T-cell (primary cell): ENCODE data around the gene ESYT1. TPM values are rescaled to one million over a fixed set of nuclear protein-coding genes. Genes with fewer than 3 reads are reported as not detected.
A peak's percentile ranks its signal among the peaks of the same experiment; 100 is the strongest.

Source experiments
- ATAC-seq, 4 experiments: fragments of 200-7000 bp in 3 of 4; fragments of 150-1000 bp in 1 of 4; cut with Tn5 transposase; replicated peaks in 1 of 4; 1 replicate in 3 of 4; 2 replicates in 1 of 4; pipeline ENCODE4 v1.10.0; 2021; ENCODE audit warnings: moderate library complexity in 3 of 4, mild to moderate bottlenecking in 2 of 4, moderate number of reproducible peaks in 1 of 4
- CTCF ChIA-PET, 2 donors: fragments of 300-600 bp; sonication (Branson Sonifier 250); formaldehyde crosslinking; loops; one replicate each; lab custom pipeline; 2022; ENCODE audit warnings: antibody characterized with exemption in 2 of 2; lab: Charles Lee
- POLR2A ChIA-PET, 2 donors: fragments of 300-600 bp; sonication (Branson Sonifier 250); formaldehyde crosslinking; loops; one replicate each; lab custom pipeline; 2022; ENCODE audit warnings: antibody characterized with exemption in 2 of 2; lab: Charles Lee
- DNase-seq, 35 experiments: peaks; one replicate each; pipeline versions ENCODE4 v3.0.0 to v3.0.0-alpha.2; 2013 to 2023
- H3K27ac ChIP-seq: one replicate; pipeline ENCODE4 v1.5.1; 2013; ENCODE audit warnings: low read length
- H3K27me3 ChIP-seq, 2 experiments: replicated peaks in 1 of 2; 1 replicate in 1 of 2; 2 replicates in 1 of 2; pipeline versions ENCODE4 v1.6.1 to v1.7.0; 2013; ENCODE audit warnings: low read length in 1 of 2, mixed read lengths in 1 of 2; ENCODE audit not compliant: control insufficient read depth in 2 of 2, insufficient read depth in 2 of 2; ENCODE audit errors: extremely low read depth in 1 of 2
- H3K36me3 ChIP-seq, 2 donors: 1 replicate in 1 of 2; 2 replicates in 1 of 2; pipeline versions ENCODE4 v1.6.1 to v1.7.0; 2013; ENCODE audit warnings: low read length in 1 of 2; ENCODE audit not compliant: control insufficient read depth in 2 of 2, insufficient read depth in 1 of 2; ENCODE audit errors: extremely low read depth in 1 of 2
- H3K4me1 ChIP-seq, 2 experiments: 1 replicate in 1 of 2; 2 replicates in 1 of 2; pipeline versions ENCODE4 v1.6.1 to v1.7.0; 2013; ENCODE audit warnings: low read length in 2 of 2, mixed read lengths in 1 of 2; ENCODE audit not compliant: insufficient read depth in 2 of 2, control insufficient read depth in 1 of 2; ENCODE audit errors: extremely low read depth in 1 of 2
- H3K4me3 ChIP-seq, 2 donors: 1 replicate in 1 of 2; 2 replicates in 1 of 2; pipeline versions ENCODE4 v1.5.1 to v1.7.0; 2013; ENCODE audit warnings: mild to moderate bottlenecking in 2 of 2, low read length in 1 of 2, moderate library complexity in 1 of 2; ENCODE audit not compliant: control insufficient read depth in 1 of 2; ENCODE audit errors: extremely low read depth in 1 of 2
- H3K9me3 ChIP-seq: 2 replicates; pipeline ENCODE4 v1.7.0; 2013
- H3K27ac Mint-ChIP-seq, 2 donors: one replicate each; pipeline ENCODE4 v1.8.0; 2020 to 2021; ENCODE audit warnings: mild to moderate bottlenecking in 2 of 2, mixed read lengths in 2 of 2
- H3K27me3 Mint-ChIP-seq, 2 donors: one replicate each; pipeline ENCODE4 v1.8.0; 2021 to 2022; ENCODE audit warnings: mixed read lengths in 2 of 2
- H3K36me3 Mint-ChIP-seq: one replicate; pipeline ENCODE4 v1.8.0; 2021; ENCODE audit warnings: mixed read lengths
- H3K4me1 Mint-ChIP-seq, 3 donors: one replicate each; pipeline ENCODE4 v1.8.0; 2020 to 2022; ENCODE audit warnings: mixed read lengths in 3 of 3, mild to moderate bottlenecking in 1 of 3
- H3K4me3 Mint-ChIP-seq, 3 donors: one replicate each; pipeline ENCODE4 v1.8.0; 2020 to 2022; ENCODE audit warnings: mild to moderate bottlenecking in 3 of 3, mixed read lengths in 3 of 3, moderate library complexity in 3 of 3
- H3K9me3 Mint-ChIP-seq, 3 donors: one replicate each; pipeline ENCODE4 v1.8.0; 2020 to 2022; ENCODE audit warnings: mixed read lengths in 3 of 3
- WGBS: methylation state at CpG from one replicate; pipeline ENCODE4 v1.1.5; 2013; ENCODE audit warnings: missing lambda C conversion rate; ENCODE audit not compliant: insufficient coverage; 5-methylcytosine and 5-hydroxymethylcytosine counted together
- total RNA-seq, 35 experiments: library from RNA in 6 of 35; stranded (reverse) in 6 of 35; fragments of 120-200 nt in 1 of 35; gene quantifications; one replicate each; pipeline versions ENCODE4 v1.2.1 to v1.2.4 and lab custom pipeline; 2013 to 2026

The ESYT1 gene
- total RNA-seq, 5 donors from 2014 or later (not counting 1 experiment from before 2014, with no cell fraction given) = 181 to 298 (median 276) TPM

DNA sequence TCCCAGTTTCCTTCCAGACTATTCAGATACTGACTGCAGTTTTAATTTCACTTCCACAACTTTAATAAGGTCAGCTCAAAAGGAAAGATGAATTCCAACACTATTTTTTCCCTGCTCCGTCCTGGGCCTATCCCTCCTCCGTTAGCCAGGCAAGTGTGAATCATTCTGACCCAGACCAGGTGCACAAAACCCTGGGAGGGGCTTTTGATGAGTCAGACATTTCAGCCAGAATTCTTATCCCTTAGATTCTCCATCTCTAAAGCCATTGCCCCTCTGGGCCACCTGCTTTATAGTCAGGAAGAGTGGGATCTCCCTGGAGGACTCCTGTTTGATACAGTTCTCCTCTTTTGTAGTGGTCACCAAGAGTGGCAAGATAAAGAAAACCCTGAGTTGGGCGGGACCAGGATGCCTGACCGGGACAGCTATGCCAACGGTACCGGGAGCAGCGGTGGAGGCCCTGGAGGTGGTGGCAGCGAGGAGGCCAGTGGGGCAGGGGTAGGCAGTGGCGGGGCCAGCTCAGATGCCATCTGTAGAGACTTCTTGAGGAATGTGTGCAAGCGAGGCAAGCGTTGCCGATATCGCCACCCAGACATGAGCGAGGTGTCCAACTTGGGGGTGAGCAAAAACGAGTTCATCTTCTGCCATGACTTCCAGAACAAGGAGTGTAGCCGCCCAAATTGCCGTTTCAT, 7.8 kb upstream of the ESYT1 start:
- POLR2A ChIA-PET = interaction anchor here in 1 of 2 donors (3.5 kb wide), 1 partner anchor 7 kb away, joined by 33 read pairs; the partner anchor contains the start of gene ESYT1
- Histone ChIP-seq H3K4me3 (no peak overlapping the region), H3K27ac (no peak overlapping the region), H3K36me3 (peaks cover 7 to 23% of the 10 kb centered on the region in 2 donors), H3K9me3 (no peaks in the 10 kb centered on the region), H3K27me3 (no peaks in the 10 kb centered on the region), H3K4me1 (peaks cover 12 to 31% of the 10 kb centered on the region in 2 experiments)
- Mint-ChIP-seq H3K4me3 (no peak overlapping the region), H3K9me3 (no peaks in the 10 kb centered on the region), H3K27ac (no peak overlapping the region), H3K36me3 (peaks cover 22% of the 10 kb centered on the region), H3K4me1 (peaks cover 44 to 50% (median 47%) of the 10 kb centered on the region in 3 donors), H3K27me3 (no peaks in the 10 kb centered on the region)
- CTCF ChIA-PET = interaction anchor here (0.5 to 4.4 kb wide), 11 partner anchors 7 to 240 kb away, joined by 3 to 65 read pairs (median 3); partner anchors contain the start of genes SMARCC2 (in 2 of the 2), ANKRD52 (in 1 of the 2), ESYT1 (in 1 of the 2) and RNF41 (in 1 of the 2)
- 99% methylated on average over 14 of the region's 17 CpGs for WGBS
- ATAC-seq (no peak), DNase-seq (no peak)

DNA sequence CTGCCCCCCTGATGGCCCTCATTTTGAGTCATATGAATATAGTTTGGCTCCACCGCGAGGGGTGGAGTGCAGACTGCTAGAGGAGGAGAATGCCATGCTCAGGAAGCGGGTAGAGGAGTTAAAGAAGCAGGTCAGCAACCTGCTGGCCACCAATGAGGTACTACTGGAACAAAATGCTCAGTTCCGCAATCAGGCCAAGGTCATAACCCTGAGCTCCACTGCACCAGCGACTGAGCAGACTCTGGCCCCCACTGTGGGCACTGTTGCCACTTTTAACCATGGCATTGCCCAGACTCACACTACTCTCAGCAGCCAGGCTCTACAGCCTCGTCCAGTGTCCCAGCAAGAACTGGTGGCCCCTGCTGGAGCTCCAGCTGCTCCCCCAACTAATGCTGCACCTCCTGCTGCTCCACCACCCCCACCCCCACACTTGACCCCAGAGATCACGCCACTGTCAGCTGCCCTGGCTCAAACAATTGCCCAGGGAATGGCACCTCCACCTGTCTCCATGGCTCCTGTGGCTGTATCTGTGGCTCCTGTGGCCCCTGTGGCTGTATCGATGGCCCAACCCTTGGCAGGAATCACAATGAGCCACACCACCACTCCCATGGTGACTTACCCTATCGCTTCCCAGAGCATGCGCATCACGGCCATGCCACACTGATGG, 6.7 kb upstream of the ESYT1 start:
- ChIA-PET CTCF (interaction anchor here in 1 of 2 donors (4.4 kb wide), 1 partner anchor 68 kb away, joined by 53 read pairs; the partner anchor contains the start of gene SMARCC2), POLR2A (no interaction called here)
- Mint-ChIP-seq H3K36me3 (peaks cover 22% of the 10 kb centered on the region), H3K27ac (no peak overlapping the region), H3K27me3 (no peaks in the 10 kb centered on the region), H3K4me1 (peaks cover 48 to 54% (median 49%) of the 10 kb centered on the region in 3 donors), H3K4me3 (no peak overlapping the region), H3K9me3 (no peaks in the 10 kb centered on the region)
- DNase-seq = no peak
- no peaks in the 10 kb centered on the region for H3K9me3 ChIP-seq
- no peak overlapping the region for H3K4me3 ChIP-seq
- no peaks in the 10 kb centered on the region for H3K27me3 ChIP-seq
- peaks cover 20 to 35% of the 10 kb centered on the region in 2 experiments for H3K4me1 ChIP-seq
- 90% methylated on average over 8 of the region's 11 CpGs for WGBS
- no peak for ATAC-seq
- H3K36me3 ChIP-seq = peaks cover 7 to 23% of the 10 kb centered on the region in 2 donors
- H3K27ac ChIP-seq = no peak overlapping the region

DNA sequence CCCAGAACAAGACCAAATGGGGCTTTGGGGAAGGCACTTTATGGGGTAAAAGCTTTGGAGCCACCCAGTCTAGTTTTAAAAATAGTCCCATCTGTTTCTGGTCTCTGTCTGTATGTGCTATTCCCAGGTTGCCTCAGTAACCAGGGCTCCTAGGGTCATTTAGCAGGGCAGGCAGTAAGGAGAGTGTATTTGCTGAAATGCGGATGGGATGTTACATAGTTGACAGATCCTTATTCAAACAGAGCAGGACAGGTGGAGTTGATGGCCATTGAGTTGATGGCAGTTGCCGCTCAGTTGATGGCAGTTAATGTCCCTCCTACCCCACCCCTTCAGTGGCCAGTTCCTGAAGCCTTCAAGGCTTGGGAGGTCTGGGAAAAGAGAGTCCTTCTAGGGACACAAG, 5.4 kb upstream of the ESYT1 start:
- H3K27me3 ChIP-seq = no peaks in the 10 kb centered on the region
- H3K4me3 ChIP-seq = no peak overlapping the region
- peaks cover 49 to 60% (median 55%) of the 10 kb centered on the region in 3 donors for H3K4me1 Mint-ChIP-seq
- DNase-seq (no peak), ATAC-seq (no peak)
- H3K36me3 ChIP-seq = peaks cover 7 to 20% of the 10 kb centered on the region in 2 donors
- H3K4me1 ChIP-seq = peaks cover 29 to 42% of the 10 kb centered on the region in 2 experiments
- H3K27me3 Mint-ChIP-seq = no peaks in the 10 kb centered on the region
- ChIA-PET POLR2A (interaction anchor here (0.6 to 1.0 kb wide), 6 partner anchors 18 to 1379 kb away, joined by 3 to 7 read pairs (median 4); partner anchors contain the start of genes PA2G4 (in 1 of the 2) and PYM1 (in 1 of the 2)), CTCF (interaction anchor here (0.5 to 1.8 kb wide), 5 partner anchors 19 to 1711 kb away, joined by 3 to 10 read pairs (median 4); partner anchors contain the start of genes PA2G4 (in 1 of the 2) and SMARCC2 (in 1 of the 2))
- no CpG with 5 or more reads among the region's 2 CpGs for WGBS
- H3K9me3 Mint-ChIP-seq = no peaks in the 10 kb centered on the region
- H3K36me3 Mint-ChIP-seq = peaks cover 14% of the 10 kb centered on the region
- H3K4me3 Mint-ChIP-seq = no peak overlapping the region
- no peak overlapping the region for H3K27ac ChIP-seq
- H3K27ac Mint-ChIP-seq = peak overlapping the region in 1 of 2 donors; percentile 44
- H3K9me3 ChIP-seq = no peaks in the 10 kb centered on the region

DNA sequence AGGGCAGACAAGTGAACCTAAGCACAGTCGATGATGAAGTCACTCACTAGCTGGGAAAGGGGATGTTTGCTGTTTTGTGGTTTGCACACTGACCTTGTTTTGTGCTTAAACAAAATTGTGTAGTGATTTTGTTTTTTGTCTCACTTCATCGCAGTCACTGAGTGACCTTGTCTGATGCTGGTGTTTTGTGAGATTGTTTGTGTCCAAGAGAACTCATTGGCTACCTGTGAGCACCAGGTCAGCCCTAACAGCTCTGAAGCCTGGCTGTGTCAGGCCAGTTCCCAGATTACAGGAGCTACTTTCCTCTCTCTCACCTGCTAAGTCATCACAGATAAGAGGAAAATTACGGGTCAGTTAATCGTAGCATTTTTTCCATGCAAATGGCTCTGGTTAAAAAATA, 3.9 kb upstream of the ESYT1 start:
- Mint-ChIP-seq H3K4me1 (peaks cover 45 to 51% (median 45%) of the 10 kb centered on the region in 3 donors), H3K36me3 (peaks cover 11% of the 10 kb centered on the region), H3K27me3 (no peaks in the 10 kb centered on the region), H3K27ac (peak overlapping the region; percentile 55 to 97), H3K9me3 (no peaks in the 10 kb centered on the region), H3K4me3 (no peak overlapping the region)
- WGBS = 65% methylated on average over 2 of the region's 4 CpGs
- Histone ChIP-seq H3K4me3 (no peak overlapping the region), H3K27ac (no peak overlapping the region), H3K36me3 (peaks cover 7 to 20% of the 10 kb centered on the region in 2 donors), H3K27me3 (no peaks in the 10 kb centered on the region), H3K4me1 (peaks cover 23 to 32% of the 10 kb centered on the region in 2 experiments), H3K9me3 (no peaks in the 10 kb centered on the region)
- DNase-seq = no peak
- POLR2A ChIA-PET = interaction anchor here (0.6 to 0.9 kb wide), 3 partner anchors 35 to 293 kb away, joined by 3 to 10 read pairs (median 3); no protein-coding TSS in a partner anchor
- CTCF ChIA-PET = interaction anchor here in 1 of 2 donors (1.0 to 1.6 kb wide), 4 partner anchors 28 to 340 kb away, joined by 4 to 8 read pairs (median 6); partner anchors contain the start of genes MYL6B, RNF41 and SMARCC2
- ATAC-seq = no peak

DNA sequence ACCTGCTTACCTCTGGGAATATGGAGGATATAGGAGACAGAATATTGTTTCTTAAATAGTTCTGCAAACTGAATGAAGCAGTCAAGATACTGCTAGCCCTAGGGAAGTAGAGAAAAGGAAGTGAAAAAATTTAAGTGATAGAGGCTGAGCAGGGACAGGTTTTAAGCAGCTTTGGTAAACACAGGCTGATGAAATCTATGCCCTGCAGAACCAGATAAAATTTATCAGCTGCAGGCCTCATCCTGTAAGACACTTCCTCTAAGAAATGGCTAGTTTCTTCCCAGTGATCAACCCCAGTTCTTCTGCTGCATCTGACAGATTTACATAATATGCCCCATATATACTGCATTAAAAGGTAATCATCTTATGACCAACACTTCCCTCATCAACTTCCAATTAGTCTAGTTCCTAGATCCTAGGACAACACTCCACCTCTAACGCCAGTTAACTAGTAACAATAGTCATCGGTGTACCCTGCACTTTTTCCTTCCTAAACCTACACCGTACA, 1.3 kb upstream of the ESYT1 start:
- ChIA-PET POLR2A (interaction anchor here (0.6 to 1.8 kb wide), 3 partner anchors 9 to 266 kb away, joined by 3 to 33 read pairs (median 4); partner anchors contain the start of genes RPL41 (in 1 of the 2) and ZC3H10 (in 1 of the 2)), CTCF (interaction anchor here (0.5 to 5.8 kb wide), 8 partner anchors 8 to 95 kb away, joined by 3 to 65 read pairs (median 4); partner anchors contain the start of genes RNF41 (in 1 of the 2), RPL41 (in 1 of the 2), SMARCC2 (in 1 of the 2) and ZC3H10 (in 1 of the 2))
- H3K27me3 Mint-ChIP-seq = no peaks in the 10 kb centered on the region
- 59% methylated on average over 3 of the region's 3 CpGs for WGBS
- H3K4me3 Mint-ChIP-seq = peak overlapping the region; percentile 47 to 99 (median 98)
- H3K4me3 ChIP-seq = no peak overlapping the region
- H3K9me3 Mint-ChIP-seq = no peaks in the 10 kb centered on the region
- no peaks in the 10 kb centered on the region for H3K27me3 ChIP-seq
- peaks cover 59 to 66% (median 64%) of the 10 kb centered on the region in 3 donors for H3K4me1 Mint-ChIP-seq
- peak overlapping the region; percentile 97 for H3K27ac Mint-ChIP-seq
- no peaks in the 10 kb centered on the region for H3K9me3 ChIP-seq
- H3K4me1 ChIP-seq = peaks cover 36 to 53% of the 10 kb centered on the region in 2 experiments
- DNase-seq (peak in 1 of 35 experiments; percentile 26), ATAC-seq (no peak)
- peaks cover 26% of the 10 kb centered on the region for H3K36me3 Mint-ChIP-seq
- peaks cover 5 to 21% of the 10 kb centered on the region in 2 donors for H3K36me3 ChIP-seq
- peak overlapping the region; percentile 76 for H3K27ac ChIP-seq
